ENCODE measurements around the gene RBM39.
"Not testable (repeated sequence)": the region's sequence is repeated elsewhere in the genome, so short reads cannot be mapped to it uniquely, and the experiment has no call there.

The RBM39 gene

GRCh38 chr20:35766843-35767242 is 24.8 kb upstream of the RBM39 start:
- DNase-seq (ENCODE audit: low read depth): no peak
- TF ChIP-seq CTCF (IDR thresholded peaks at IDR 0.05; ENCODE audit: insufficient read depth, low read depth, low read length, missing control alignments): no peak

GRCh38 chr20:35764936-35765335 is 22.9 kb upstream of the RBM39 start:
- peak; percentile 87 for DNase-seq (ENCODE audit: low read depth)
- not testable (repeated sequence) for H3K4me3 ChIP-seq (ENCODE audit: low read length)

More at GRCh38 chr20:35766843-35767242, 24.8 kb upstream of the RBM39 start:
- H3K4me3 ChIP-seq (ENCODE audit: low read length): no peak overlapping the region

- peak; percentile 45 for DNase-seq (ENCODE audit: low read depth)
- TF ChIP-seq CTCF (IDR thresholded peaks at IDR 0.05; ENCODE audit: insufficient read depth, low read depth, low read length, missing control alignments): no peak
- no peak overlapping the region for H3K4me3 ChIP-seq (ENCODE audit: low read length)
Observed at GRCh38 chr20:35762461-35762860, 20.4 kb upstream of the RBM39 start.

- H3K4me3 ChIP-seq (ENCODE audit: low read length); DNase-seq (ENCODE audit: low read depth): not testable (repeated sequence)
Observed at GRCh38 chr20:35761548-35761947, 19.5 kb upstream of the RBM39 start.

GRCh38 chr20:35757098-35757705 is 15.1 kb upstream of the RBM39 start:
- no peak overlapping the region for H3K4me3 ChIP-seq (ENCODE audit: low read length)
- no peak for TF ChIP-seq CTCF (IDR thresholded peaks at IDR 0.05; ENCODE audit: insufficient read depth, low read depth, low read length, missing control alignments)
- DNase-seq (ENCODE audit: low read depth): no peak

- no peak for TF ChIP-seq CTCF (IDR thresholded peaks at IDR 0.05; ENCODE audit: insufficient read depth, low read depth, low read length, missing control alignments)
- no peak for DNase-seq (ENCODE audit: low read depth)
Observed at GRCh38 chr20:35756404-35756803, 14.3 kb upstream of the RBM39 start.

GRCh38 chr20:35750611-35751010 is 8.6 kb upstream of the RBM39 start:
- DNase-seq (ENCODE audit: low read depth): no peak
- H3K4me3 ChIP-seq (ENCODE audit: low read length): no peak overlapping the region
- no peak for TF ChIP-seq CTCF (IDR thresholded peaks at IDR 0.05; ENCODE audit: insufficient read depth, low read depth, low read length, missing control alignments)

More at GRCh38 chr20:35756404-35756803, 14.3 kb upstream of the RBM39 start:
- no peak overlapping the region for H3K4me3 ChIP-seq (ENCODE audit: low read length)

GRCh38 chr20:35744492-35744841 is 2.4 kb upstream of the RBM39 start:
- not testable (repeated sequence) for H3K4me3 ChIP-seq (ENCODE audit: low read length)

More at GRCh38 chr20:35744492-35744841, 2.4 kb upstream of the RBM39 start:
- DNase-seq (ENCODE audit: low read depth): not testable (repeated sequence)

Measured in epithelial cell of esophagus (primary cell).